ENCODE measurements around the gene KCNAB2.

Gene KCNAB2

DNA sequence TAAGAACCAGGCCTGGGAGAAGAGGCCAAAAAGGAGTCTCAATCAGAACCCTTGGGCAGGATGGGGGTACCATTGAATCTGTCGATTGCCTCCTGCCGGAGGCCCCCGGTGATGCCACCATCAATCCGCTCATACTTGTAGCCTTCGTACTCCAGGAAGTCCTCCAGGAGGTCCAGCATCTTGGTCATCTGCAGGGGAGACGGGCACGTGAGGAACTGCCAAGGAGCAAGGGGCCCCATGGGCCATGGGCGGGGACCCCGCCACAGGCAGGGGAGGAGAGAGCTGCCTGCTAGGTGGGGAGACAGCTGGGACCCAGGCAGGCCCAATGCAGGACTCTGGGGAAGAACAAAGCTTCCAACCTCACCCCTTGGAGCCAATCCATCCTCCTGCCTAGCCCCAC lies 85.9 kb downstream of the KCNAB2 start:
- H3K27ac ChIP-seq (ENCODE audit: low read length): no peak overlapping the region
- H3K9me2 ChIP-seq (replicated peaks; ENCODE audit: insufficient read depth, low read length): no peaks in the 10 kb centered on the region

DNA sequence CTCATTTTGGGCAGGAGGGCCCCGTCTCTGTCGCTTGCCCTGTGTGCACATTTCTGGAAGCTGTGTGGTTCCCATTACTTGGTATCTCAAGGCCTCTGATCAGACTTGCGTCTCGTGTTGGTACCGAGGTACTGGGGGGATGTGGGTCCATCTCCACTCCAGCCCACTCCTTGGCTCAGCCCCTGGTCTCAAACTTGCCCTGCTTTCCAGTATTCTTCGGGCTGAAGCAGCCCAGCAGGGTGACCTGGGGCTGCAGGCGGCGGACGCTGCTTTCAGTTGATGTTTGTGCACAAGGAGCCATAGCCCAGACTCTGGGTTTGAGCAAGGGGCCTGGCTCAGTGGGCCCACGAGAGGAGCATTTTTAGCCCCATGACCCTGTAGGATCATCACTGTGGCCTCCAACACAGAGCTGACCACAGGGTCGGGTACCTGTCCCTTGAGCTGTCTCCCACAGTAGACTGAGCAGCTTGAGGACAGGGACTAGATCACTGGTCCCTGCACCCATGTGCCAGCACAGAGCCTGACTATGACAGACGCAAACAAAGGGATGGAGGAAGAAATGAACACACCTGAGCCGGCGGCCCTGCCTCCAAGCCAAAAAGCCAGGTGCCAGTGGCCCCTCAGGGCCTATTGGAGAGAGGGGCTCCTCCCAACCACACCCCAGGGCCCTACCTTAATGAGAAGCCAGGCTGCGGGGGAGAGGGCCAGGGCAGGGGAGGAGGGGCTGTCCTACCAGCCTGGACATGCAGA lies 87.6 kb downstream of the KCNAB2 start:
- DNase-seq: no peak
- Histone ChIP-seq H3K9me3 (replicated peaks; ENCODE audit: insufficient read depth, low read length) (no peaks in the 10 kb centered on the region), H3K4me1 (ENCODE audit: low read length) (no peaks in the 10 kb centered on the region), H3F3A (ENCODE audit: insufficient read depth, low read length) (no peaks in the 10 kb centered on the region), H2AFZ (ENCODE audit: low read length) (no peak overlapping the region), H3K4me3 (ENCODE audit: low read length) (no peak overlapping the region), H3K36me3 (replicated peaks; ENCODE audit: insufficient read depth, low read length) (no peaks in the 10 kb centered on the region), H3K9ac (ENCODE audit: low read length) (no peak overlapping the region), H3K27me3 (replicated peaks; ENCODE audit: insufficient read depth, low read length) (peaks cover 100% of the 10 kb centered on the region), H3K79me2 (ENCODE audit: low read length) (no peaks in the 10 kb centered on the region), H3K4me2 (ENCODE audit: low read depth, low read length) (no peak overlapping the region), H3K9me2 (replicated peaks; ENCODE audit: insufficient read depth, low read length) (no peaks in the 10 kb centered on the region), H4K20me1 (ENCODE audit: insufficient read depth, low read length) (no peaks in the 10 kb centered on the region), H3K27ac (ENCODE audit: low read length) (no peak overlapping the region)
- no peak for TF ChIP-seq EZH2 (optimal IDR thresholded peaks at IDR 0.05; ENCODE audit: low read depth, low read length)
- TF ChIP-seq, protein P1, sequence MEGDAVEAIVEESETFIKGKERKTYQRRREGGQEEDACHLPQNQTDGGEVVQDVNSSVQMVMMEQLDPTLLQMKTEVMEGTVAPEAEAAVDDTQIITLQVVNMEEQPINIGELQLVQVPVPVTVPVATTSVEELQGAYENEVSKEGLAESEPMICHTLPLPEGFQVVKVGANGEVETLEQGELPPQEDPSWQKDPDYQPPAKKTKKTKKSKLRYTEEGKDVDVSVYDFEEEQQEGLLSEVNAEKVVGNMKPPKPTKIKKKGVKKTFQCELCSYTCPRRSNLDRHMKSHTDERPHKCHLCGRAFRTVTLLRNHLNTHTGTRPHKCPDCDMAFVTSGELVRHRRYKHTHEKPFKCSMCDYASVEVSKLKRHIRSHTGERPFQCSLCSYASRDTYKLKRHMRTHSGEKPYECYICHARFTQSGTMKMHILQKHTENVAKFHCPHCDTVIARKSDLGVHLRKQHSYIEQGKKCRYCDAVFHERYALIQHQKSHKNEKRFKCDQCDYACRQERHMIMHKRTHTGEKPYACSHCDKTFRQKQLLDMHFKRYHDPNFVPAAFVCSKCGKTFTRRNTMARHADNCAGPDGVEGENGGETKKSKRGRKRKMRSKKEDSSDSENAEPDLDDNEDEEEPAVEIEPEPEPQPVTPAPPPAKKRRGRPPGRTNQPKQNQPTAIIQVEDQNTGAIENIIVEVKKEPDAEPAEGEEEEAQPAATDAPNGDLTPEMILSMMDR (IDR thresholded peaks at IDR 0.05; ENCODE audit: low read length): no peak
- TF ChIP-seq EZH2phosphoT487 (IDR thresholded peaks at IDR 0.05; ENCODE audit: low read length): no peak

More for the DNA sequence above, 85.9 kb downstream of the KCNAB2 start:
- Histone ChIP-seq H3K9me3 (replicated peaks; ENCODE audit: insufficient read depth, low read length) (no peaks in the 10 kb centered on the region), H3K27me3 (replicated peaks; ENCODE audit: insufficient read depth, low read length) (peaks cover 92% of the 10 kb centered on the region), H3K4me1 (ENCODE audit: low read length) (peaks cover 5% of the 10 kb centered on the region; the same call in 1 of the 2 replicates), H3K4me2 (ENCODE audit: low read depth, low read length) (no peak overlapping the region), H3K4me3 (ENCODE audit: low read length) (no peak overlapping the region), H4K20me1 (ENCODE audit: insufficient read depth, low read length) (no peaks in the 10 kb centered on the region), H3K36me3 (replicated peaks; ENCODE audit: insufficient read depth, low read length) (no peaks in the 10 kb centered on the region), H3K9ac (ENCODE audit: low read length) (no peak overlapping the region), H3F3A (ENCODE audit: insufficient read depth, low read length) (no peaks in the 10 kb centered on the region), H2AFZ (ENCODE audit: low read length) (no peak overlapping the region), H3K79me2 (ENCODE audit: low read length) (no peaks in the 10 kb centered on the region)
- no peak for DNase-seq
- no peak for TF ChIP-seq EZH2 (optimal IDR thresholded peaks at IDR 0.05; ENCODE audit: low read depth, low read length)
- TF ChIP-seq, protein P1 (IDR thresholded peaks at IDR 0.05; ENCODE audit: low read length): no peak
- TF ChIP-seq EZH2phosphoT487 (IDR thresholded peaks at IDR 0.05; ENCODE audit: low read length): no peak

DNA sequence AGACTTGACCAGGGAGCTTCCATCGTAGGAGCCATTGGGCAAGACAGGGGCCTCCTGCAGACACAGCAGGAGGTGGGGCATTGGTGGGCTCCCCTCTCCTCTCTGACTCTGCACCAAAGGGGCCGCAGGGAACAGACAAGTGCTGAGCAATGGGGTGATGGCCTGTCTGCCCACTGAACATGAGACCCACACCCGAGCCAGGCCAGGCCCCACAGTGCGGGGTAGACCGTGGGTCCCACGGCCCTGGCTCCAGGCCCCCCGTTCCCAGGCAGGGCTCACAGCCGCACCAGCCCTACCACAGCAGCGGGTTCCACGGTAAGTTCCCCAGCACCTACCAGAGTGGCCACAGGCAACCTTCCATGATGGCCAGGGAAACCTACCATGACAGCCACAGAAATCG lies 88.5 kb downstream of the KCNAB2 start:
- Histone ChIP-seq H4K20me1 (ENCODE audit: insufficient read depth, low read length) (no peaks in the 10 kb centered on the region), H3K9me2 (replicated peaks; ENCODE audit: insufficient read depth, low read length) (no peaks in the 10 kb centered on the region), H2AFZ (ENCODE audit: low read length) (no peak overlapping the region), H3K9ac (ENCODE audit: low read length) (no peak overlapping the region), H3K27me3 (replicated peaks; ENCODE audit: insufficient read depth, low read length) (peaks cover 100% of the 10 kb centered on the region), H3K9me3 (replicated peaks; ENCODE audit: insufficient read depth, low read length) (no peaks in the 10 kb centered on the region), H3K27ac (ENCODE audit: low read length) (no peak overlapping the region), H3K4me3 (ENCODE audit: low read length) (no peak overlapping the region), H3K79me2 (ENCODE audit: low read length) (no peaks in the 10 kb centered on the region), H3K36me3 (replicated peaks; ENCODE audit: insufficient read depth, low read length) (no peaks in the 10 kb centered on the region), H3K4me1 (ENCODE audit: low read length) (no peaks in the 10 kb centered on the region), H3K4me2 (ENCODE audit: low read depth, low read length) (no peak overlapping the region), H3F3A (ENCODE audit: insufficient read depth, low read length) (no peaks in the 10 kb centered on the region)
- DNase-seq: no peak
- TF ChIP-seq EZH2 (optimal IDR thresholded peaks at IDR 0.05; ENCODE audit: low read depth, low read length) (no peak), EZH2phosphoT487 (IDR thresholded peaks at IDR 0.05; ENCODE audit: low read length) (no peak)
- TF ChIP-seq, protein P1 (IDR thresholded peaks at IDR 0.05; ENCODE audit: low read length): no peak

Measured in MM.1S (cell line).